IPS-NIHi11 (cell line): Measurements from ENCODE around the gene TTLL6.
"Not testable (repeated sequence)": the region's sequence is repeated elsewhere in the genome, so short reads cannot be mapped to it uniquely, and the experiment has no call there.

Experiments
- DNase-seq: peaks from one replicate; pipeline ENCODE4 v3.0.0; 2012; ENCODE audit warnings: mixed read lengths, low spot score

The TTLL6 gene

GRCh38 chr17:48723423-48724250 is 93.4 kb downstream of the TTLL6 start:
- no peak for DNase-seq

GRCh38 chr17:48722915-48723422 is 94.1 kb downstream of the TTLL6 start, which contains the start of gene PRAC2:
PRAC2 (plus strand) TSS chr17:48723185; CDS start chr17:48724411, 1,226 bp downstream.
- DNase-seq: no peak

- no peak for DNase-seq
Measured at GRCh38 chr17:48722201-48722907, 94.7 kb downstream of the TTLL6 start, which contains the start of gene PRAC1. PRAC1 (minus strand) TSS chr17:48722518; CDS start chr17:48722392, 126 bp downstream.

- DNase-seq: no peak
Measured at GRCh38 chr17:48721009-48721402, 96.0 kb downstream of the TTLL6 start.

- no peak for DNase-seq
Measured at GRCh38 chr17:48720266-48721008, 96.6 kb downstream of the TTLL6 start.

GRCh38 chr17:48719642-48720265 is 97.3 kb downstream of the TTLL6 start:
- DNase-seq: peak; percentile 77

GRCh38 chr17:48718761-48719641 is 98.0 kb downstream of the TTLL6 start:
- peak; percentile 35 for DNase-seq

- DNase-seq: no peak
Measured at GRCh38 chr17:48718227-48718760, 98.7 kb downstream of the TTLL6 start.

- no peak for DNase-seq
Measured at GRCh38 chr17:48717367-48718226, 99.4 kb downstream of the TTLL6 start.

- not testable (repeated sequence) for DNase-seq
Measured at GRCh38 chr17:48716549-48716948, 100.5 kb downstream of the TTLL6 start.

GRCh38 chr17:48715496-48716399 is 101.3 kb downstream of the TTLL6 start:
- no peak for DNase-seq
